Mammary epithelial cell (primary cell): Measurements from ENCODE around the gene CYP17A1.
"Not testable (repeated sequence)": the region's sequence is repeated elsewhere in the genome, so short reads cannot be mapped to it uniquely, and the experiment has no call there.

ENCODE experiments used
- CTCF ChIP-seq, 2 donors: IDR thresholded peaks in 1 of 2; conservative IDR thresholded peaks in 1 of 2; 2 replicates each; pipeline ENCODE4 v1.5.1; 2011 to 2012; ENCODE audit warnings: inconsistent platforms in 2 of 2, low read length in 2 of 2, mild to moderate bottlenecking in 2 of 2, control low read depth in 1 of 2, low read depth in 1 of 2; ENCODE audit not compliant: insufficient read depth in 1 of 2; ENCODE audit errors: extremely low read depth in 1 of 2
- EZH2 ChIP-seq: IDR thresholded peaks from 2 replicates; pipeline ENCODE4 v1.6.1; 2012; ENCODE audit warnings: low read length, inconsistent platforms, borderline replicate concordance

GRCh38 chr10:102855731-102856436 is 18.7 kb upstream of the CYP17A1 start:
- TF ChIP-seq CTCF (conservative IDR thresholded peaks at IDR 0.05 in 1 of 2, IDR thresholded peaks at IDR 0.05 in 1 of 2; ENCODE audit: extremely low read depth in 1 of 2, insufficient read depth in 1 of 2, low read depth in 1 of 2, low read length in 2 of 2); EZH2: not testable (repeated sequence)
